NCI-H1092 (cell line): ENCODE measurements around the gene ABHD6.
A peak's percentile ranks its signal among the peaks of the same experiment; 100 is the strongest.
"Not testable (repeated sequence)": the region's sequence is repeated elsewhere in the genome, so short reads cannot be mapped to it uniquely, and the experiment has no call there.

Source experiments
- DNase-seq: peaks from one replicate; lab custom pipeline; 2025; lab: John Stamatoyannopoulos, UW

ABHD6 gene

DNA sequence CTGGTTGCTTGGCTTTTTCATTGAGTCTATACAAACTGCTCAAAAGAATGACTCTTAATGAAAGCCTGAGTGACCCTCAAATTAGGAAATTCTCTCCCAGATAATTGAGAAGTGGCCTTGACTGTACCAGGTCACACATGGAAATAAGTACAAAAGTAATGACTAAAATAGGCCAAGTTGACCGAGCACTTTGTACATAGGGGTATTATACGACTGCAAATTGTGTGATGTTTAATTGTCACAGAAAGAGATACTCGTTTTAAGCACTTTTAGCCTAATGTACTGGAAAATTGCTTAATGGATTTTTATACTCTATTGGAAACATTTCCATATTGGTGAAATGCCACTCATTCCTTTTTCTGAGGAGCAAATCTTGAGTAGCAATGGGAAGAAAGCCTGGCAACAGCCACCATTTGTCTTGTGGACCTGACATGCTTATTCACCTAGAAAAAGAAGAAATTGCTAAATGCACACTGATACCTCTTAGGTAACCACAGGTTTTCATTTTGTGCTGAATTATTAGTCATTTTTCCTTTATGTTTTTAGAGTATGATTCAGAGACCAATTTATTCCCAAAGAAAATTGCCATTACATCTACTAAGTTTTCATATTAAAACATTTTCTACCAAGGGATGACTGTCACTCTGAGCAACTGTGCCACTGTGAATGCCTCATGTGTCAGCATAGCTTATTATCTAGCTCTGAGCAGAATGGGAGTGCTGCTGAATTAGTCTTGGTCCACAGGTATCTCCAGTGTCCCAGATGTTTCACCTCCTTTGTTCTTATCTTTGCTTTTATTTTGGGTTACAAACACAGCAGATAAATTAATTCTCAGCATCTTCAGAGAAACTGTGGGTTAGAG, 86.2 kb downstream of the ABHD6 start:
- DNase-seq: no peak

GRCh38 chr3:58324391-58325390, 87.1 kb downstream of the ABHD6 start:
- DNase-seq: no peak

DNA sequence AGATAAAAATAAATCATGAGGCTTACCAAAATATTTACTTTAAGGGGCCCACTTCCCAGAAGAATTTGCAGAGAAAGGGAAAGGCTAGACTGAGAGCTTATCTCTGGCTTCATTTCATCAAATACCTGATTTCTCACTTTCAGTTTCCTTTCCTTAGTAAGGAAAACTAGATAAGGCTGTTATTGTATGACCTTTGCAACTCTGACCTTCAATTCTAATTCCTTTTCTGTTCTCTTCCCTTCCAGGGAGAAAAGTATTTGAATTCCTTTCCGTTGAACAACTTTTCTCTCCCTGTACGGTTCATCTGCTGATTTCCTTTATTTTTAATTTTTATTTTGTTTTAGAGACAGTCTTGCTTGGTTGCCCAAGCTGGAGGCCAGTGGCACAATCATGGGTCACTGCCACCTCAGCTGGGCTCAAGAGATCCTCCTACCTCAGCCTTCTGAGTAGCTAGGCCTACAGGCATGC, 88.0 kb downstream of the ABHD6 start:
- no peak for DNase-seq

- no peak for DNase-seq
Observed at GRCh38 chr3:58326267-58326900, 88.8 kb downstream of the ABHD6 start.

GRCh38 chr3:58329150-58329921, 91.7 kb downstream of the ABHD6 start:
- no peak for DNase-seq

- DNase-seq: no peak
Observed at GRCh38 chr3:58329922-58330413, 92.4 kb downstream of the ABHD6 start.

- DNase-seq: no peak
Observed at GRCh38 chr3:58331593-58332152, 94.1 kb downstream of the ABHD6 start.

GRCh38 chr3:58332575-58333188, 95.1 kb downstream of the ABHD6 start, which contains the start of gene PXK:
Gene PXK, plus strand, starts transcription at chr3:58332892. Its CDS starts 97 bp downstream, at chr3:58332989.
- peak; percentile 29 for DNase-seq

- DNase-seq: no peak
Observed at GRCh38 chr3:58333206-58334012, 95.8 kb downstream of the ABHD6 start.

DNA sequence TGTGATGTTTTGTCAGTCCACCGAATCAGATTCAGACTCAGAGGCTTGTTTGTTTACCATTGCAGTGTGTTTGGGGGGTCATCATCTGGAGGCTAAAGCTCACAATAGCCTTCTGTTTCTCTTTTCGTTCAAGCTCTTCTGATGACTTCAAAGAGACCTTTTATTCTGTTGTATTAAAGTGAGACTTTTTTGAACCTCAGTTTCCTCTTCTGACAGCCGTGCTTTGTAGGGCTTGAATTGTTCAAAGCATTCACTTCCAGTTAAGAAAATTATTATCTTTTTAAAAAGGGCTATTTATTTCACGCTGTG, 96.4 kb downstream of the ABHD6 start:
- DNase-seq: no peak

DNA sequence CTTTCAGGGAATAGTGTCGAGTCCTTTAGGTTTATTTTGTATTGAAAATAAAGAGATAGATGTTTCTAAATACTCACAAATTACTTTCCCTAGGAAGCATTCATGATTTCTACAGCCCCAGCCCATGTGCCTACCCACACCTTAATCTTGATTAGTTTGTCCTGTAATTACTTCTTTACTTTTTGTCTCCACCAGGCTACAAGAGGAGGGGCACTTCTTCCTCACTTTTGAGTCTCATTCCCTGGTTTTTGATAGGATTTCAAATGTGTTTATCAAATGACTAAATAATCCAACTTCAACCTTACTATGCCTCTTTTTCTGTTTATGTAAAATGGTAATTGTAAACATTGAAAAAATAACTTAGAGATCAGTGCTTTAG, 96.9 kb downstream of the ABHD6 start:
- DNase-seq: no peak

GRCh38 chr3:58335652-58335947, 98.0 kb downstream of the ABHD6 start:
- DNase-seq: no peak

GRCh38 chr3:58336135-58336882, 98.7 kb downstream of the ABHD6 start:
- no peak for DNase-seq

- no peak for DNase-seq
Observed at GRCh38 chr3:58337190-58337589, 99.6 kb downstream of the ABHD6 start.

GRCh38 chr3:58339146-58339545, 101.6 kb downstream of the ABHD6 start:
- DNase-seq: not testable (repeated sequence)

DNA sequence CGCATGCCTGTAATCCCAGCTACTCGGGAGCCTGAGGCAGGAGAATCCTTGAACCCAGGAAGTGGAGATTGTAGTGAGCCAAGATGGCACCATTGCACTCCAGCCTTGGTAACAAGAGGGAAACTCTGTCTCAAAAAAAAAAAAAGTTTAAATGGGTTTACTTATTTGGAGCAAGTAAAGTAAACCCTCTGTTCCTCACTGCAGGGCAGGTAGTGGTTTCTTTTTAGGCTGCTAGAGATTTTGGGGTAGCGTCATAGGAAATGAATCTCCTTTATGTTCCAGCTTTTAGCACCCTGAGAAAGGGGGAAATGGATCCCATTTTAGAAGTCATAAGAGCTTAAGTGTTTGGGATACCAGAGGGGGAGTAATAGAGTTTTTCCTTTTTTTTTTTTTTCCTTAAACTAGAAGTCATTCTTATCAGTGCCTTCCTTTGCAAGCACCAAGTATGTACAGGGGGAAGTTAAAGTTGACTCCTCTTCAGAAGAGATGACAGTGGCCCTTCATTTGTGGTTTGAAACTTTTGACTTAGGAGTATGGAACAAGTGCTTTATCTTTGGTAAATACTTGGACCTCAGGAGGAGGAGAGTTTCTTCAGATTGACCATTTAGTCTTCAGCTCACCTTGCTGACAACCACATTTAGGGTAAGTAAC, 103.1 kb downstream of the ABHD6 start:
- no peak for DNase-seq

DNA sequence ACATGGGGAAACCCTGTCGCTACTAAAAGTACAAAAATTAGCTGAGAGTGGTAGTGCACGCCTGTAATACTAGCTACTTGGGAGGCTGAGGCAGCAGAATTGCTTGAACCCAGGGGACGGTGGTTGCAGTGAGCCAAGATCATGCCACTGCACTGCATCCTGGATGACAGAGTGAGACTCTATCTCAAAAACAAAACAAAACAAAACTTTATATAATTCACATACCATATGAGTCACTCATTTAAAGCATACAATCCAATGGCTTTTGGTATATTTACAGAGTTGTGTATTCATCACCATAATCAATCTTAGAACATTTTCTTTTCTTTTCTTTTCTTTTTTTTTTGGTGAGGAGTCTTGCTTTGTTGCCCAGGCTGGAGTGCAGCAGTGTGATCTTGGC, 103.8 kb downstream of the ABHD6 start:
- DNase-seq: no peak

- DNase-seq: no peak
Observed at GRCh38 chr3:58342676-58343075, 105.1 kb downstream of the ABHD6 start.
